GM21515 (cell line): ENCODE data around the gene CSNK1A1.
"Not testable (repeated sequence)": the region's sequence is repeated elsewhere in the genome, so short reads cannot be mapped to it uniquely, and the experiment has no call there.

Experiments
- ATAC-seq: cut with Tn5 transposase; IDR thresholded peaks from one replicate; pipeline ENCODE4 v1.9.1; 2021; ENCODE audit not compliant: unreplicated experiment

The CSNK1A1 gene

DNA sequence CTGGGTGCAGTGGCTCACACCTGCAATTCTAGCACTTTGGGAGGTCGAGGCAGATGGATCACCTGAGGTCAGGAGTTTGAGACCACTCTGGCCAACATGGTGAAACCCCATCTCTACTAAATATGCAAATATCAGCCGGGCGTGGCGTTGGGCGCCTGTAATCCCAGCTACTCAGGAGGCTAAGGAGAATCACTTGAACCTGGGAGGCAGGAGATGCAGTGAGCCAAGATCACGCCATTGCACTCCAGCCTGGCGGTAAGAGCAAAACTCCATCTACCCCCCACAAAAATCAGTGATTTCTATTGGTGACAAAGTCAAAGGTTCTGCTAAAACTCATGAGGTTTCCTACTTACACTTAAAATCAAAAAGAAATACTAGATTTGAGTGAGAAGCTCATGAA, 18.8 kb downstream of the CSNK1A1 start:
- no peak for ATAC-seq

DNA sequence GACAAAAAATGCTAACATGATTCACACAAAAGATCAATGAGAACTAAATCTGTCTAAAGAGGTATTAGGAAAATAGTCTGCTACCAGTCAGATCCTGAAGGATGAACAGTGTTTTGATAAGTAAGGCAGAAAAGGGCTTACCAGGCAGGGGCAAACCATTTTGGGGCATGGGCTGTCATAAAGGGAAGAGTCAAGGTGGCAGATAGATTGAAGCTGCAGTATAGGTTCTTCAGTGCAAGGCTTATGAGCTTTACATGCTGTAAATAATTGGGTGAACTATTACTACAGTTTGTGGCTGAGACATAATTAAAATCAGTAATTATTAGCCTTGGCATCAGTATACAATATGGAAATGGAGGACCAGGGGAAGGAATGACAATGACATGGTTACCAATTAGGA, 21.8 kb downstream of the CSNK1A1 start:
- no peak for ATAC-seq

DNA sequence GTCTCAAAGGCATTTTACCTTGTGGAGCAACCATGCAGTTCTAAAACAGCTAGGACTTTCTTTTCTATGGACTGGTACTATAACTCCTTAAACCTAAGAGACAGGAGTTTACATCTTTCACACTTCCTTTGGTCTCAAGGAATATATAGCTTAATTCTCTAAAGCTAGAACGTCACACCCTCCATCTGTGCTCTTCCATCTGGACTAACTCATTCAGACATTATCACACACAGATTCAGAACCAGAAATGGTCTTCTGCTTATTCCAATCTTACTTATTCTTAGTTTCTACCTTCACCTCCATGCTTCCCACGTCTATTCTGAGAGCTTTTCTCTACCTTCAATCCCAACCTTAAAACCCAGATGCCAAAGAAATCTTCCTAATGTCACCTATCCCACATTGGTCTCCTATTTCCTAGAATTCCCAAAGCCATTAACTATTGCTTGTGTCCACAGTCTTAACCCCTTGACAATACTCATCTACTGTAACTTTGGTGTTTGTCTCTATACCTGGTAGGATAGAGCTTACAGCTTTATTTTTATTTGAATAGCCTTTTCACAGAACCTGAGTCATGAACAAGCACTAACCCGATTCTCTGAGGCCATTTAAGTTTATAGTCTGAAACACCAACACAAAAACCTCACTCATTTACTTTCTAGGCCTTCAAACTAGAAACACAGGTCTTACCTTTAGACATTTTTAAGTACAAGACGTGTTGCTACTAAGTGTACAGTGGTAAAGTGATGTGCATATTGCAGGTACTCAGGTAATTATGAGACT, 22.8 kb downstream of the CSNK1A1 start:
- ATAC-seq, result no peak

DNA sequence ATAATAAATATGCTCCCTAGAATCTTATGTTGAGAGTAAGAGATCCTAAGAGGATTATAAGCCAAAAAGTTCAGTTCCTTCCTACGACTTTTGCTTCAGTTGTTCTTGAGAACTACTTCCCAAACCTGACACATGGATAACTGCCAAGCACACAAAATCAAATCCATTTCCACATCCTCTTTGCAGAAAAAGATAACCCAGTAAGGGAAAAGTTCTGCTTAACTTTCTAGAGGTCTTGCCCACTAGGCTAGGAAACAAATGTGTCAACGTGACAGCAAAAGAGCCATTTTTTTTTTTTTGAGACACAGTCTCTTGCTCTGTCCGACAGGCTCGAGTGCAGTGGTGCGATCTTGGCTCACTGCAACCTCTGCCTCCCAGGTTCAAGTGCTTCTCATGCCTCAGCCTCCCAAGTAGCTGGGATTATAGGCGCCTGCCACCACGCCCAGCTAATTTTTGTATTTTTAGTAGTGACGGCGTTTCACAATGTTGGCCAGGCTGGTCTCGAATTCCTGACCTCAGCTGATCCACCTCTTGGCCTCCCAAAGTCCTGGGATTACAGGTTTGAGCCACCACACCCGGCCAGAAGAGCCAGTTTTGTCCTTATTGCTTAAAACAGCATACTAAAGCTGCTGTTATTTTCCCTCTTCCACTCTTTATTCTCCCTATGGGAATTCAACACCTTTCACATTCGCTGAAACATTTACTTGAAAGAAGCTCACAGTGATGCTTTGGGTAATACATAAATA, 24.2 kb downstream of the CSNK1A1 start:
- no peak for ATAC-seq

DNA sequence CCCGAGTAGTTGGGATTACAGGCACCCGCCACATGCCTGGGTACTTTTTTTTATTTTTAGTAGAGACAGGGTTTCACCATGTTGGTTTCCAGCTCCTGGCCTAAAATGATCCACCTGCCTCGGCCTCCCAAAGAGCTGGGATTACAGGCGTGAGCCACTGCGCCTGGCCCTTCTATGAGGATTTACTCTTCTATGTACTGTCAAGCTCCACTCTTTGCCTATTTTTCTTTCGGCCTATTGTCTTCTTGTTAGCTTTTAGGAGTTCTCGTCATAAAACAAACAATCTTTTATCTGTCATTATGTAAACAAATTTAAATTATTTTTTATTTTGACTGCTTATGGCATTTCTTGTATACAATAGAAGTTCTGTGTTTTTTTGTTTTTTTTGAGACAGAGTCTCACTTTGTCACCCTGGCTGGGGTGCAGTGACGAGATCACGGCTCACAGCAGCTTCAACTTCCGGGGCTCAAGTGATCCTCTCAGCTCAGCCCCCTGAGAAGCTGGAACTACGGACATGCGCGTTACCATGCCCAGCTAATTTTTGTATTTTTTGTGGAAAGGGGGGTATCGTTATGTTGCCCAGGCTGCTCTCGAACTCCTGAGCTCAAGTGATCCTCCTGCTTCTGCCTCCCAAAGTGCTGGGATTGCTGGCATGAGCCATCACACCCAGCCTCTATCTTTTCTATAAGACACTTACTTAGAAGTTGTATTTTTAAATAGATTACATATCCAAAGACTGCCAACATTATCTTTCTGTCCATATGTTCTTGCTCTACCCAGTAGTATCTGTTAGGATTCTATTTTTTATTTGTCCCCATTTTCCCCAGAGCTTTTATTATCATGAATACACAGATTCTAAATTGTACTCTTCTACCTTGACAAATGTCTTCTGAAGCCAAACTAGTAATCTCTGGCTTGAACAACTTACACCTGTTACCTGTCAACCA, 29.2 kb downstream of the CSNK1A1 start:
- ATAC-seq, result no peak

DNA sequence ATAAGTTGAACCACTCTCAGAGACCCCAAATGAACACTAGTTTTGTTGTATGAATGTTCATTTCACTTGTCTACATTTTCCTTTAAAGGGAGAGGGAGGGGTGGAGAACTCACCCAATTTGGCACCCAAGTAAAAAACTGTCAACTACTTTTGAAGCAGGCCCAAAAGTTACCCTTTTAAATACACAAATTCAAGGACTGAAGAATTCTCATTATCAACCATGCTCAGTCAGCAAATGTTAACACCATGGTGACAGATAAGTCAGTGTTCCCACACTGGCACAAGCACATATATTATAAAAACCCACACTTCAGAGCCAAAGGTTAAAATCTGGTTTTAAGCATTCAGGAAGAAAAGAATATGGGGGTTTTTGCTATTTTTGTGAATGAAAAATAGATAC, 31.6 kb downstream of the CSNK1A1 start:
- no peak for ATAC-seq

DNA sequence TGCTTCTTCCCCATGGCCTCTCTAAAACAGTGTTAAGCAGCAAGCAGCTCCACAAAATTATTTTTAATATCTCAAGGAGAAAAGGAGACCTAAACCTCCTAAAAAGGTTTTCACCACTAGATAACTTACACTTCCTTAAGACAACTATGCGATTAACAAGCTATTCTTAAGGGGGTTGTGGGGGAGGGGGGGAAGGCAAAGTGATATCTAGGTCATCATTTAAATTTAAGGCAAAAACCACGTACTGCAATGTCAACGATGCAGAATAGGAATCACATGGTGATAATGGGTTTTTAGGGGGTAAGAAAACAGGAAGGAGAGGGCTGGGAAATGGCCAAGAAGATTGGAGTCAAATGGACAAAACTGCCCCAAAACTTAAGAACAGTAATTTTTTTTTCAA, 32.6 kb downstream of the CSNK1A1 start:
- ATAC-seq, result no peak

DNA sequence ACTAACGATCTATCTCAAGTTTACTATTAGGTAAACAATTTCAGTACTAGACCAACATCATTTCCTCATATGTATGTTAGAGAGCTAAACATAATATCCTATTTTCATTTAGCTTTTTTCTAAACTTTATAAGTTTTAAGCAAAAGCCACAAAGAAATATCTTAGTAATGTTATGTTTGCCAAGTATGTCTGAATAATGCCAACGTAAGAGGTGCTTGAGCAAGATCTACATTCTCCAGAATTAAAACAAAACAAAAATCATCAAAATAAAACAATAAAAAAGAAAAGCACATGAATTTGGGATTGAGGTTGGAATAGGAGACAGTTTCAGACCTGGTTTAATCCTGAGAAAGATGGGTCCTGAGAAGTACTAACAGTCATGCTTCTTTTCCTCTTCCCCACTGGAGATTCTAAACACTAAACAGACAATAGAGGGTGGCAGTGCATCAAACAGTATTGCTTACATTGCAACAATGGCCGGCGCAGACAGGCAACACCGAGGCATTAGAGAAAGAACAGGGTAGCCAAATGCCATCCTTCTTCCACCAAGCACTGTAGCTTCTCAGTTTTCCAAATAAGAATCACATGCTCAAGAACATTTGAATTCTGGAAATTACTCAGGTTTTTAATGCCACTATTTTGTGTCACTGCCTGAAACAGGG, 33.6 kb downstream of the CSNK1A1 start:
- no peak for ATAC-seq

DNA sequence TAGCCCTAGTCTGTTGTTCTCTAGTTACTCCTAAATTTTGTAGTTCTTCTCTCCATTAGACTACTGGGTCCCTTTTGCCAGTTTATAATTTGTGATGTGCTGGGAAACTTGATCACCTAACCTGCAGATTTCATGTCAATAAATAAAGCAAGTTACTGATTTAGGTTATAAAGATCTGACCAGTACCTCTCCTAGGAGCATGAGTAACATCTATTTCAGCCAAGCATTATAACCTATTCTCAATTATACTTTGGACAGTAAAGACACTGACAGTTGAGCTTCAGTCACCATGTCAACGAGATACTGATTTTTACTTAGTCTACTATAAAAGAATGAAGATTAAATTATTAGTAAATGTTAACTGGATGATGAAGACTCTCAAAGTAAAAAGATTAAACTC, 36.7 kb downstream of the CSNK1A1 start:
- ATAC-seq, result no peak

DNA sequence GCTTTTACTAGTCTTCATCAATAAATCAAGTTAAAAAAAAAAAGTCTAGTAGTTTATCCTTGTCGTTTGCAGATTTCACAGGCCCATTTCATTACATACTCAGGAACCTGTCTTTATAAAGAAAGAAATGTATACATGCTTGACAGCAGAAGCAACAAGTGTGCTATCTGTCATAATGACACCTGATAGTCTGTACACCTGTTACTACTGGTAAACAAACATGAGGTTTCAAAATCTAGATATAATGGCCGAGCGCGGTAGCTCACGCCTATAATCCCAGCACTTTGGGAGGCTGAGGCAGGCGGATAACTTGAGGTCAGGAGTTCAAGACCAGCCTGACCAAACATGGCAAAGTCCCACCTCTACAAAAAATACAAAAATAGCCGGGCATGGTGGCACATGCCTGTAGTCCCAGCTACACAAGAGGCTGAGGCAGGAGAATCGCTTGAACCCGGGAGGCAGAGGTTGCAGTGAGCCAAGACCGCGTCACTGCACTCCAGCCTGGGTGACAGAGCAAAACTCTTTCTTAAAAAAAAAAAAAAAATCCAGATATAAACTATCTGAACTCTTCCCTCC, 37.8 kb downstream of the CSNK1A1 start:
- not testable (repeated sequence) for ATAC-seq

DNA sequence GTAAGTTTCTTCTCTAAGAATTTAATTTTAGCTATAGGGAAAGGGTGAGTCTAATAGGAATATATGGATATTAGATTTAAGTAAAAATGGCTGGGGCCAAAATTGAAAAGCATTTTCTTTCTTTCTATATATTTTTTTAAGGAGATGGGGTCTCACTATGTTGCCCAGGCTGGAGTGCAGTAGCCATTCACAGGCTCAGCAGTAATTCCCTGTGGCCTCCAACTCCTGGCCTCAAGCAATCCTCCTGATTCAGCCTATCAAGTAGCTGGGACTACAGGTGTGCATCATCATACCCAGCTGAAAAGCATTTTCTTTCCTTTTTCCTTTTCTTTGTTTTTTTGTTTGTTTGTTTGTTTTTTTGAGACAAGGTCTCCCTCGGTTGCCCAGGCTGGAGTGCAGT, 41.1 kb downstream of the CSNK1A1 start:
- no peak for ATAC-seq

DNA sequence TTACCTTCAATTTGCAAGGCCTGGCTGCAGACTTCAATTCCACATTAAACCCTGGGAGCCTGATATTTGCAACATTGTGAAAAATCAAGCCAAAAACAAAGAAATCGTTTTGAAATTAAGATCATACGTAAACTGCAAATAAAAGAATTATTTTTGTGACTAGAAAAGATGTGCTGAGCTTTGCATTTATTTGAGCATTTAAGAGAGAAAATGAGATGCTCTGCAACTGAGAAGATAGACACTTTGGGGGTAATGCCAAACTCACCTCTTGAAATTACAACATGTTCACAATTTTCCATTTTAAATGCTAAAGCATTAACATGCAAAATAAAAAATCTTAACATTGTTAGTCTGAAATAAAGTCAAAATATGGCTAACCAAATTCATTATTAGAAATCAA, 46.6 kb downstream of the CSNK1A1 start:
- no peak for ATAC-seq

DNA sequence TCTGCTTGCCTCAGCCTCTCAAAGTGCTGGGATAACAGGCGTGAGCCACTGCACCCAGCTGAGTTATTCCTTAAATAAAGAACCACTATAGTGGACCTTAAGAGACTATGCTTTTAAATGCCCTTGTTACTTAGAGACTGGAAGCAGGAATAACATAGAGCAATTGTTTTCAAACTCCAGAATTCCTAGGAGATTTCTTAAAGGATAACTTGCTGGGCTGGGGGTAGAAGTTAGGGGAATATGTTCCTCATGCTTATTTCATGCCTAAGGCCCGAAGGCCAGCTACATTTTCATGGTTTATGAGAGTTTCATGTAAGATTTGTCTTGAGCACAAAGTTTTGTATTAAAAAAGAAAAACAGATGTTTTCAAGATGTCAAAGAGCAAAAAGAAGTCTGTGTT, 48.2 kb downstream of the CSNK1A1 start:
- no peak for ATAC-seq

DNA sequence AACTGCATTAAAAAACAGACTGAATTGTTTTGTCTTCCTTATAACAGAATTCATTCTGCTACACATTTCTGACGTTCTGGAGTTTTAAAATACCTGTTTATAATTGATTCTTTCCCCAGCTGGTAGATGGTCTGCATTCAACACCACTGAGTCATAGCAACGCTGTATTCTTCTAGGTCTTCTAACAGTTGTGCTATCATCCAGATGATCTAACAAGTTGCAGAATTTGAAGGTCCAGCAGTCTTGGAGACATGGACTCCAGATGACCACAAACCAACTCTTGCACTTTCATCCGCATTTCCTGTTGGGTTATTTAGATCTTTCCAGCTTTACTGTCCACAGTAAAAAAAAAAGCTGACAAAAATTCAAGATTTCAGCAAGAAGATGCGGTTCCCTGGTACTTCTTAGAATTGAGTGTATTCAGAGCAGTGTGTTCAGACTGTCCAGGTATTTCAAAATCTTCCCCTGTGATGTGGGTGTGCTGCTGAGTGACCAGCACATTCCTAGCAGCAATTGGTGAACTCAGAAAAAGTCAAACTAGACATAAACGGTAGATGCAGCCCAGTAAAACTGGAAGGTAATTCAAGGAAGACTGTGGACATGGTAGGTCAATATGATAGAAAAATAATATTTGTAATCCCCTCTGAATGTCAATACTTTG, 50.2 kb downstream of the CSNK1A1 start:
- ATAC-seq, result no peak

DNA sequence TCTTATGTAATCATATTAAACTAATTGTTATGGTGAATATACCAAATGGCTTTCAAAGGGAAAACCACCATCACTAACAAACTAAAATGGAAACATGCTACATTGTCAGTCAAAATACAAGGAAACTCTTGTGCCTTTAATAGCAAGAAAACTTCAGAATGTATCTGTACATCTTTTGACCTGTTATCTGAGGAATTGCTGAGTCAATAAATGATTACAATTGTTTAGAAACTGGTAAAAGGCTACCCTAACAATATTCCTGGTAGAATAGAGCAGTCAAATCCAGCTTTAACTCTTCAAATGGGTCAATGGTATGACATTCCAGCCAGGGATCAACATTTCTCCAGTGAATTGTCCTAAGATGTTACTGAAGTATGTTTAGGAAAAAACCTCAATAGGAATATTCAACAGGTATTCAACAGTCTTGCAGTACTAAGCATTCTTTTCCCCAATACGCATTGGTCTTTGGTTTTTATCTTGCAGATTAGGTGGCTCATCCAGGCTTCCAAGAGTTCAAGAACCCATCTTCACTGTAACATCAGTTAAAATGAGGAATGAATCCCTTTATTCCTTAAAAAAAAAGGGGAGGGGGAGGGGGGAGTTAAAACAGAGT, 52.4 kb downstream of the CSNK1A1 start:
- ATAC-seq, result no peak

DNA sequence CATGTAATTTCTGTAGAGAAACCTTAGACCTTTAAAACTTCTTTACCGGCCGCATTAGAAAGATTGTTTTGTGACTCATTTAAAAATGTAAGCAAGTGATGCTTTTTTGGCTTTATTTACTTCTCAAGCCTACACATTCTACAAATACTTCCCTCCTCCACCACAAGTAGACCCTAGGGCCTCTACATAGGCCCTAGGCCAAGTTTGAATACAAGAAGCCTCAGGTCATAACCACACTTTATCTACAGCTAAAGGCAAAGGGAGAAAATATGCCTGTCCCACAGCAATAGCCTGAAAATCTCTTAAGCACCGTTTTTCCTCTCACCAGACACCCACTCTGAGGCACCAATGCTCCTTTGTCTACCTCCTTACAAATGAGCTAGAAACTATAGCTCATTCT, 53.9 kb downstream of the CSNK1A1 start:
- no peak for ATAC-seq

DNA sequence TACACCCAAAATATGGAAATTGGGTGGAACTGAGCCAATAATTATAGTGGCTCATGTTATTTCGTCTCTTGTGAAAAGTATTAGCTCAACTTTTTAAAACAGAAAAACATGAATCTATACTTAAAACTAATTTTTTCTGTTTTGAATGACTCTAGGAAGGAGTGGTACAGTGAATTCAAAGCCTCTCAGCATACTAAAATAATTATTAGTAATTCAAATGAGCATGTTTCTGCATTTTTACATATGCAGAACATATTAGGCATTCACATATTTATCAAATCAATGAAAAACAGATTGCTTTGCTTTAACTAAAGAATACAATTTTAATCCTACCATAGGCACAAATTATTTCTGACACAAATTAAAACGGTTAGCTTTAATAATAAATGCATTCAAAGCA, 54.3 kb downstream of the CSNK1A1 start:
- no peak for ATAC-seq

DNA sequence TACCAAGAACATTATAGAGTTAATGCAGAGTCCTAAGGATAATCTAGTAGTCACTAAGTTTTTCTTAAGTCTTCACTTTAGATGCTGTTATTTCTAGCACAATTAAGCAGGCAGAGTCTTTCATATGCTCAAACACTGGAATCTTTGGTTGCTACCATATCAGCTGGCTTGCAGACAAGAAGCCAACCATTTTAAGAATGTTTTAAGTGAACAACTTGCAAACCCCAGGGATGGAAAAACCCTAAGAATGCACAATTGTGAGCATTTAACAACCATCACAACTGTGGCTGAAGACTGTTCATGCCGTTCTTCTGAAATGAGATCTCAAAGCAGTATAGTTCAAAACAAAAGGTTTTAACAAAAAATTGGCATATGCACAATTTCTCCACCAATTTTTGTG, 55.1 kb downstream of the CSNK1A1 start:
- ATAC-seq, result no peak

DNA sequence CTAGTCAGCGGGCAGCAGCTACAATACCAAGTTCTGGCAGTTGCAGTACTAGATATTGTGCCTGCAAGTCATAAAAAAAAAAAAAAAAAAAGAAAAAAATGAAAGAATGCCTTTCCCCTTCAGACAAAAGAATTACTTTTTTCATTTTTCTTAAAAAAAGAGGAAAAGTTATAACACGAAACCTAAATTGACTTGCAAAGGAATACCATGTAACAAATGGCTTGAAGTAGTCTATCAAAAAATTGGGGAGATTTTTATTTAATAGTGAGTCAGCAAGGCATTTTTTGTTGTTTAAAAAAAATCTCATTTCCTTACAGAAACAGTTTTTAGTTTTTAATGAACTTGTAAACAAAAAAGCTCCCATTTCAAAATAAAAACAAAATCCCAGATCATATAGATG, 55.6 kb downstream of the CSNK1A1 start:
- ATAC-seq, result no peak

DNA sequence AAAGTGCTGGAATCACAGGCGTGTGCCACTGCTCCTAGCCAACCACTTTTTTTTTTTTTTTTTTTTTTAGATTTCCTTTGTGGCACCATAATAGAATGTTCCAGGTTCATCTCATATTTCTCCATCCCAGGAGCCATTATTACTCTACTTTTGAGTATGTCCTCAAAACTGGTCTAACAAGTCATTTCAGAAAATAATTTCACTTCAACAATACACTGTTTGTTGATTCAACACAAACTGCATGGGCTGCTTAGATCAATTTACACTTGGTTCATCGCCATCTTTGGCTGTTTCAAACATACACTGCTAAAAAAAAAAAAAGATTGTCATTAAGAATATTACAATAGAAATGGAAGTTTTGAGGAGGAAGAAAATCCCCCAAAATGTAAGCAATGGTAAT, 57.9 kb downstream of the CSNK1A1 start:
- no peak for ATAC-seq
